Calu3 (cell line): Measurements from ENCODE around the gene EGFL7. TPM values are rescaled to one million over a fixed set of nuclear protein-coding genes. Genes with fewer than 3 reads are reported as not detected.
A peak's percentile ranks its signal among the peaks of the same experiment; 100 is the strongest.

Experiments
- BruUV-seq: library from RNA; stranded (reverse); fragments of 400-500 nt; replicated peaks from 2 replicates; lab custom pipeline; 2021; lab: Mats Ljungman, UMichigan
- CTCF ChIA-PET: fragments of 300-600 bp; sonication (Branson Sonifier 250); formaldehyde crosslinking; loops from one replicate; lab custom pipeline; 2022; ENCODE audit warnings: antibody characterized with exemption; lab: Charles Lee
- DNase-seq: peaks from one replicate; pipeline ENCODE4 v3.0.0; 2022
- H3K27ac Mint-ChIP-seq: one replicate; pipeline ENCODE4 v1.8.0; 2022; ENCODE audit warnings: mixed read lengths; ENCODE audit not compliant: unreplicated experiment
- H3K27me3 Mint-ChIP-seq: one replicate; pipeline ENCODE4 v1.8.0; 2022; ENCODE audit warnings: mixed read lengths; ENCODE audit not compliant: unreplicated experiment
- H3K36me3 Mint-ChIP-seq: one replicate; pipeline ENCODE4 v1.8.0; 2022; ENCODE audit warnings: mild to moderate bottlenecking, moderate library complexity, mixed read lengths; ENCODE audit not compliant: insufficient read depth, unreplicated experiment
- H3K4me1 Mint-ChIP-seq: one replicate; pipeline ENCODE4 v1.8.0; 2022; ENCODE audit warnings: mild to moderate bottlenecking, low read depth, mixed read lengths; ENCODE audit not compliant: unreplicated experiment
- H3K4me3 Mint-ChIP-seq: one replicate; pipeline ENCODE4 v1.8.0; 2022; ENCODE audit warnings: mild to moderate bottlenecking, low read depth, moderate library complexity, mixed read lengths; ENCODE audit not compliant: unreplicated experiment
- H3K9me3 Mint-ChIP-seq: one replicate; pipeline ENCODE4 v1.8.0; 2022; ENCODE audit warnings: low read depth, mixed read lengths; ENCODE audit not compliant: unreplicated experiment
- intact Hi-C: fragments of 100-400 bp; cut with micrococcal nuclease; formaldehyde crosslinking; loops from one replicate; pipeline ENCODE4 v1.10.0; 2022; ENCODE audit not compliant: unreplicated experiment
- total RNA-seq: library from RNA; stranded (reverse); gene quantifications from 2 replicates; pipeline ENCODE4 v1.2.3, GENCODE V29; 2022
- TF ChIP-seq, protein P1 (sequence below): fragments of 200-600 bp; IDR thresholded peaks from one replicate; pipeline ENCODE4 v1.8.0; 2022; ENCODE audit warnings: antibody characterized with exemption; ENCODE audit not compliant: unreplicated experiment

EGFL7 gene
- total RNA-seq, 1 experiment from 2014 or later: 1.3 TPM

DNA sequence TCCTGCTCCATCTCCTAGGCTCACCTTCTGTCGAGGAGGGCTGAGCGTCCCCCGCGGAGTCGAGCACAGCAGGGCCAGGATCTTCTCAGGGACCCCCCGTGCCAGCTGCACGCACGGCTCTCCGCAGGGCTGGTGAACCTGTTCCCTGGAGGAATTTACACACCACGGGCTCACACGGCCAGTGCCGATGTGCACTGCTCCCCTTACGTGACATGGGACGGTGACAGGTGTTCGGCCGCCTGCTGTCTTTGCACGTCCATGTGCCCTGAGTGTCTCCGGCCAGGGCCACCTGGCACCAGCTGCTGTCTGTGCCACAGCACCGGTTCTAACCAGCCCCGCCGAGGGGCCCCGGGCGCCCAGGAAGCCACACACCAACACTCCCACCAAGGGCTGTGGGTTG is 33.2 kb downstream of the EGFL7 start:
- H3K4me1 Mint-ChIP-seq: peaks cover 29% of the 10 kb centered on the region
- DNase-seq: no peak
- TF ChIP-seq, protein P1, sequence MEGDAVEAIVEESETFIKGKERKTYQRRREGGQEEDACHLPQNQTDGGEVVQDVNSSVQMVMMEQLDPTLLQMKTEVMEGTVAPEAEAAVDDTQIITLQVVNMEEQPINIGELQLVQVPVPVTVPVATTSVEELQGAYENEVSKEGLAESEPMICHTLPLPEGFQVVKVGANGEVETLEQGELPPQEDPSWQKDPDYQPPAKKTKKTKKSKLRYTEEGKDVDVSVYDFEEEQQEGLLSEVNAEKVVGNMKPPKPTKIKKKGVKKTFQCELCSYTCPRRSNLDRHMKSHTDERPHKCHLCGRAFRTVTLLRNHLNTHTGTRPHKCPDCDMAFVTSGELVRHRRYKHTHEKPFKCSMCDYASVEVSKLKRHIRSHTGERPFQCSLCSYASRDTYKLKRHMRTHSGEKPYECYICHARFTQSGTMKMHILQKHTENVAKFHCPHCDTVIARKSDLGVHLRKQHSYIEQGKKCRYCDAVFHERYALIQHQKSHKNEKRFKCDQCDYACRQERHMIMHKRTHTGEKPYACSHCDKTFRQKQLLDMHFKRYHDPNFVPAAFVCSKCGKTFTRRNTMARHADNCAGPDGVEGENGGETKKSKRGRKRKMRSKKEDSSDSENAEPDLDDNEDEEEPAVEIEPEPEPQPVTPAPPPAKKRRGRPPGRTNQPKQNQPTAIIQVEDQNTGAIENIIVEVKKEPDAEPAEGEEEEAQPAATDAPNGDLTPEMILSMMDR: no peak
- no peak overlapping the region for H3K27ac Mint-ChIP-seq
- intact Hi-C loops: no loop called here
- peaks cover 18% of the 10 kb centered on the region for H3K36me3 Mint-ChIP-seq
- CTCF ChIA-PET: no interaction called here
- H3K9me3 Mint-ChIP-seq: no peaks in the 10 kb centered on the region
- no peak overlapping the region for H3K4me3 Mint-ChIP-seq
- no peaks in the 10 kb centered on the region for H3K27me3 Mint-ChIP-seq
- no TSS peak for BruUV-seq

DNA sequence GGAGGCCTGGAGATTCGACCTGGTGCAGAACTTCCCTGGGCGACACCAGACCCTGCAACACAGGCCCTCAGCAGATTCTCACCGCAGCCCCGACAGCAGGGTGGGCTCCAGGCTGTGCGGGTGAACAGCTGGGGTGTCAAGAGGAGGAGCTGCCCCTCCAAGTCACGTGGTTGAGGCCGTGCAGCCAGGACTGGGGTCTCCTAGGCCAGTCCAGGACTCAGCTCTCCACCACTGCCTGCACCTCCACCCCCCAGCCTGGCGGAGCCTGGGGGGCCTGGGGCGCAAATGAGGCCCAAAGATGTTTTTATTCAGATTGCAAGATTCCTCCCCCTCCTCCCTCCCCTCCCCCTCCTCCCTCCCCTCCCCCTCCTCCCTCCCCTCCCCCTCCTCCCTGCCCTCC is 33.8 kb downstream of the EGFL7 start:
- no peak for DNase-seq
- TF ChIP-seq, protein P1: no peak
- Mint-ChIP-seq H3K27me3 (no peaks in the 10 kb centered on the region), H3K4me1 (peaks cover 29% of the 10 kb centered on the region), H3K27ac (no peak overlapping the region), H3K9me3 (no peaks in the 10 kb centered on the region), H3K4me3 (no peak overlapping the region), H3K36me3 (peaks cover 13% of the 10 kb centered on the region)
- BruUV-seq: no TSS peak
- intact Hi-C loops: no loop called here
- CTCF ChIA-PET: no interaction called here

DNA sequence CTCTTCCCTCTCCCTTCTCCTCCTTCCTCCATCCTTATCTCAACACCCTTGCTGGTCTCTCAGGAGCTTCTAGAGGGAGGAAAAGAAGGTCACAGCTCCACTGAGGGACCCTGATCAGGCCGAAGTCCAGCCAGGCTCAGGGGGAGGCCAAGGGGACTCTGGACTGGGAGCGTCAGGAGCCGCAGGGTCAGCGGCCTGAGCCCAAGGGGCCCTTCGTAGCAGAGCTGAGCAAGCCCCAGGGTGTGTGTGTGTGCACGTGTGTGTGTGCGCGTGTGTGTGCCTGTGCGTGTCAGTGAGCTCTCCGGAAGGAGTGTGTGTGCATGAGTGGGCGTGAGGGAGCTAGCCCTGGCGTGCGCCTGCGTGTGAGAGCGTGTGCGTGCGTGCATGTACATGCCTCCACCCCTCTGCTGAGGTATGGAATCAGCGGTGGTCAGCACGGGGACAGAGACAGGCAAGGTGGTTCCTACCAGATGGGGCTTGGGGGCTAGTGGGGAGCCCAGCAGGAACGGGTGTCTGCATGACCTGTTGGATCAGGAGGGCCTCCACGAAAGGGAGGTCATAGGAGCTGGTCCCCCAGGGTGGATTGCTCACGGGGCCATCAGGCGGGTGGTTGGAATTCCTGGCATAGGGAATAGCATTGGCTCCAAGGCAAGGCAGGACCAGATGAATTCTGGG is 34.6 kb downstream of the EGFL7 start:
- no peaks in the 10 kb centered on the region for H3K27me3 Mint-ChIP-seq
- BruUV-seq: no TSS peak
- intact Hi-C loops: no loop called here
- no peaks in the 10 kb centered on the region for H3K9me3 Mint-ChIP-seq
- H3K4me1 Mint-ChIP-seq: peaks cover 29% of the 10 kb centered on the region
- H3K4me3 Mint-ChIP-seq: peak overlapping the region; percentile 50
- TF ChIP-seq, protein P1: no peak
- no peak for DNase-seq
- peaks cover 13% of the 10 kb centered on the region for H3K36me3 Mint-ChIP-seq
- CTCF ChIA-PET: no interaction called here
- H3K27ac Mint-ChIP-seq: peak overlapping the region; percentile 47

DNA sequence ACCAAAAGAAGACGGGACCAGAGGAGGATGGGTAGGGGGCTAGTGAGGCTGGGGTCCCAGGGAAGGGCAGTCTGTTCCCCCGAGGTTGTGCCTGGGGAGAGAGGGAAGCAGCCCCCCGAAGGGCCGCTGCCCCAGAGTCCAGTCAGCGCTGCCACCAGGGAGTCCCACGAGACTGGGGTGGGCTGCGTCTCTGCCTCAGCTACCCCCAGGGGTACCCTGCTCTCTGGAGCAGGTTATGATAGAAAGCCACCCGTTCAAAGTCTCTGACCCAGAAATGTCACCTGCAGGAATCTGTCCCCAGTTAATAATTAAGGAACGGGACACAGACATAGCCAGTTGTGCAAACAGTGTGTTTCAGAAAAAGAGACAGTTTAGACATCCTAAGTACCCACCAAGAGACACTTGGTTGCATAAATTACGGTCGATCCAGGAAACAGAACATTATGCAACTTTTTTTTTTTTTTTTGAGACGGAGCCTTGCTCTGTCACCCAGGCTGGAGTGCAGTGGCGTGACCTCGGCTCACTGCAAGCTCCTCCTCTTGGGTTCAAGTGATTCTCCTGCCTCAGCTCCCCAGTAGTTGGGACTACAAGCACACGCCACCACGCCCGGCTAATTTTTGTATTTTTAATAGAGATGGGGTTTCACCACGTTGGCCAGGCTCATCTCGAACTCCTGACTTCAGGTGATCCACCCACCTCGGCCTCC is 35.3 kb downstream of the EGFL7 start:
- H3K27me3 Mint-ChIP-seq: no peaks in the 10 kb centered on the region
- intact Hi-C loops: no loop called here
- H3K36me3 Mint-ChIP-seq: peaks cover 18% of the 10 kb centered on the region
- BruUV-seq: no TSS peak
- peak overlapping the region; percentile 50 for H3K4me3 Mint-ChIP-seq
- CTCF ChIA-PET: no interaction called here
- DNase-seq: no peak
- TF ChIP-seq, protein P1: no peak
- no peaks in the 10 kb centered on the region for H3K9me3 Mint-ChIP-seq
- H3K4me1 Mint-ChIP-seq: peaks cover 26% of the 10 kb centered on the region
- peak overlapping the region; percentile 47 for H3K27ac Mint-ChIP-seq
